PC-9 (cell line): ENCODE data around the gene PSMG4. TPM values are rescaled to one million over a fixed set of nuclear protein-coding genes. Genes with fewer than 3 reads are reported as not detected.

Source experiments
- BruUV-seq: library from RNA; stranded (reverse); fragments of 400-500 nt; replicated peaks from 2 replicates; lab custom pipeline; 2021; lab: Mats Ljungman, UMichigan
- CTCF ChIA-PET: fragments of 300-600 bp; sonication (Branson Sonifier 250); formaldehyde crosslinking; loops from one replicate; lab custom pipeline; 2022; ENCODE audit warnings: antibody characterized with exemption; lab: Charles Lee
- POLR2A ChIA-PET: fragments of 300-600 bp; sonication (Branson Sonifier 250); formaldehyde crosslinking; loops from one replicate; lab custom pipeline; 2022; ENCODE audit warnings: antibody characterized with exemption; ENCODE audit not compliant: unreplicated experiment; lab: Charles Lee
- DNase-seq, 2 experiments: peaks; one replicate each; pipeline versions ENCODE4 v3.0.0 to v3.0.0-alpha.2; 2015 to 2022; ENCODE audit warnings: mixed read lengths in 1 of 2
- H2AFZ ChIP-seq: fragments of 200-600 bp; sonication (generic); 2 replicates; pipeline ENCODE4 v1.8.1; 2017; ENCODE audit warnings: antibody characterized with exemption
- H3F3A ChIP-seq: fragments of 200-600 bp; sonication (generic); 2 replicates; pipeline ENCODE4 v1.8.1; 2017; ENCODE audit warnings: antibody characterized with exemption, mild to moderate bottlenecking, low read depth; ENCODE audit not compliant: insufficient read depth
- H3K27ac ChIP-seq: fragments of 200-600 bp; sonication (generic); 2 replicates; pipeline ENCODE4 v1.6.1; 2016; ENCODE audit warnings: mixed run types
- H3K27me3 ChIP-seq: fragments of 200-600 bp; sonication (generic); 2 replicates; pipeline ENCODE4 v1.6.1; 2016; ENCODE audit warnings: low read depth, mixed run types; ENCODE audit not compliant: insufficient read depth
- H3K36me3 ChIP-seq: fragments of 200-600 bp; sonication (generic); 2 replicates; pipeline ENCODE4 v1.6.1; 2016; ENCODE audit warnings: low read depth, mixed run types
- H3K4me1 ChIP-seq: fragments of 200-600 bp; sonication (generic); replicated peaks from 2 replicates; pipeline ENCODE4 v1.6.1; 2016; ENCODE audit warnings: mixed run types; ENCODE audit not compliant: insufficient read depth
- H3K4me2 ChIP-seq: fragments of 200-600 bp; sonication (generic); 2 replicates; pipeline ENCODE4 v1.6.1; 2017; ENCODE audit warnings: mixed run types
- H3K4me3 ChIP-seq: fragments of 200-600 bp; sonication (generic); 2 replicates; pipeline ENCODE4 v1.6.1; 2016; ENCODE audit warnings: mixed run types
- H3K79me2 ChIP-seq: fragments of 200-600 bp; sonication (generic); 2 replicates; pipeline ENCODE4 v1.6.1; 2017; ENCODE audit warnings: low read depth, mixed run types
- H3K9me2 ChIP-seq: fragments of 200-600 bp; sonication (generic); 2 replicates; pipeline ENCODE4 v1.8.1; 2017; ENCODE audit warnings: mild to moderate bottlenecking; ENCODE audit not compliant: insufficient read depth
- H3K9me3 ChIP-seq: fragments of 200-600 bp; sonication (generic); 2 replicates; pipeline ENCODE4 v1.8.1; 2016; ENCODE audit warnings: low read depth; ENCODE audit not compliant: insufficient read depth
- H4K20me1 ChIP-seq: fragments of 200-600 bp; sonication (generic); 2 replicates; pipeline ENCODE4 v1.8.1; 2017; ENCODE audit not compliant: insufficient read depth
- EZH2 ChIP-seq: fragments of 200-600 bp; sonication (generic); IDR thresholded peaks from 2 replicates; pipeline ENCODE4 v1.8.0; 2017; ENCODE audit warnings: antibody characterized with exemption, low read depth
- intact Hi-C: fragments of 100-400 bp; cut with micrococcal nuclease; formaldehyde crosslinking; loops from one replicate; pipeline ENCODE4 v1.10.0; 2022; ENCODE audit not compliant: unreplicated experiment
- total RNA-seq: library from RNA; stranded (reverse); gene quantifications from 2 replicates; pipeline ENCODE4 v1.2.3, GENCODE V29; 2021
- TF ChIP-seq, protein P1 (sequence below): fragments of 200-600 bp; sonication (generic); conservative IDR thresholded peaks from 2 replicates; pipeline ENCODE4 v1.6.1; 2017; ENCODE audit warnings: mixed run types, antibody characterized with exemption, mild to moderate bottlenecking, moderate library complexity

PSMG4 gene
- total RNA-seq, 1 experiment from 2014 or later = 33.8 TPM

DNA sequence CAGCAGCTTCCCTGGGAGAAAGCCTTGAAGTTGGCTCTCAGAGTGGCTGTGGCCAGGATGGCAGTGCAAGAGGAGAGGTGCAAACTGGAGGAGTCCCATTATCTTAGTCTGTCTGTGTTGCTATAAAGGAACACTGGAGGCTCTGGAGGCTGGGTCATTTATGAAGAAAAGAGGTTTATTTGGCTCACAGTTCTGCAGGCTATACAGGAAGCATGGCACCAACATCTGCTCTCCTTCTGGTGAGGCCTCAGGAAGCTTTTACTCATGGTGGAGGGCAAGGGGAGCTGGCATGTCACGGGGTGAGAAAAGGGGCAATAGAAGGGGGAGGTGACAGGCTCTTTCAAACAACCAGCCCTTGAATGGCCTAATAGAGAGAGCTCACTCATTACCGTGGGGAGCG, 47.1 kb downstream of the PSMG4 start:
- no peaks in the 10 kb centered on the region for H3K27me3 ChIP-seq
- CTCF ChIA-PET = no interaction called here
- H3K4me2 ChIP-seq = no peak overlapping the region
- no peaks in the 10 kb centered on the region for H3K79me2 ChIP-seq
- H3K9me2 ChIP-seq = no peaks in the 10 kb centered on the region
- H3K9me3 ChIP-seq = no peaks in the 10 kb centered on the region
- TF ChIP-seq, protein P1, sequence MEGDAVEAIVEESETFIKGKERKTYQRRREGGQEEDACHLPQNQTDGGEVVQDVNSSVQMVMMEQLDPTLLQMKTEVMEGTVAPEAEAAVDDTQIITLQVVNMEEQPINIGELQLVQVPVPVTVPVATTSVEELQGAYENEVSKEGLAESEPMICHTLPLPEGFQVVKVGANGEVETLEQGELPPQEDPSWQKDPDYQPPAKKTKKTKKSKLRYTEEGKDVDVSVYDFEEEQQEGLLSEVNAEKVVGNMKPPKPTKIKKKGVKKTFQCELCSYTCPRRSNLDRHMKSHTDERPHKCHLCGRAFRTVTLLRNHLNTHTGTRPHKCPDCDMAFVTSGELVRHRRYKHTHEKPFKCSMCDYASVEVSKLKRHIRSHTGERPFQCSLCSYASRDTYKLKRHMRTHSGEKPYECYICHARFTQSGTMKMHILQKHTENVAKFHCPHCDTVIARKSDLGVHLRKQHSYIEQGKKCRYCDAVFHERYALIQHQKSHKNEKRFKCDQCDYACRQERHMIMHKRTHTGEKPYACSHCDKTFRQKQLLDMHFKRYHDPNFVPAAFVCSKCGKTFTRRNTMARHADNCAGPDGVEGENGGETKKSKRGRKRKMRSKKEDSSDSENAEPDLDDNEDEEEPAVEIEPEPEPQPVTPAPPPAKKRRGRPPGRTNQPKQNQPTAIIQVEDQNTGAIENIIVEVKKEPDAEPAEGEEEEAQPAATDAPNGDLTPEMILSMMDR = no peak
- no peak for TF ChIP-seq EZH2
- H2AFZ ChIP-seq = no peak overlapping the region
- intact Hi-C loops = no loop called here
- no TSS peak for BruUV-seq
- no peaks in the 10 kb centered on the region for H3K36me3 ChIP-seq
- no peak for DNase-seq
- no peak overlapping the region for H3K27ac ChIP-seq
- H3K4me1 ChIP-seq = no peaks in the 10 kb centered on the region
- no peaks in the 10 kb centered on the region for H4K20me1 ChIP-seq
- POLR2A ChIA-PET = no interaction called here
- no peak overlapping the region for H3K4me3 ChIP-seq
- H3F3A ChIP-seq = no peaks in the 10 kb centered on the region

GRCh38 chr6:3306848-3307247, 48.1 kb downstream of the PSMG4 start:
- no peak for DNase-seq
- TF ChIP-seq, protein P1 = no peak
- no peak for TF ChIP-seq EZH2
- CTCF ChIA-PET = no interaction called here

GRCh38 chr6:3307436-3307835, 48.7 kb downstream of the PSMG4 start:
- TF ChIP-seq EZH2 = no peak
- TF ChIP-seq, protein P1 = no peak

More at GRCh38 chr6:3306848-3307247, 48.1 kb downstream of the PSMG4 start:
- BruUV-seq = no TSS peak
- Histone ChIP-seq H3K27me3 (no peaks in the 10 kb centered on the region), H3K79me2 (no peaks in the 10 kb centered on the region), H3K4me3 (no peak overlapping the region), H3F3A (no peaks in the 10 kb centered on the region), H2AFZ (no peak overlapping the region), H4K20me1 (no peaks in the 10 kb centered on the region), H3K9me3 (no peaks in the 10 kb centered on the region), H3K27ac (no peak overlapping the region), H3K36me3 (no peaks in the 10 kb centered on the region), H3K4me1 (no peaks in the 10 kb centered on the region), H3K9me2 (no peaks in the 10 kb centered on the region), H3K4me2 (no peak overlapping the region)
- intact Hi-C loops = no loop called here
- POLR2A ChIA-PET = no interaction called here

More at GRCh38 chr6:3307436-3307835, 48.7 kb downstream of the PSMG4 start:
- no peaks in the 10 kb centered on the region for H3K36me3 ChIP-seq
- POLR2A ChIA-PET = no interaction called here
- DNase-seq = no peak
- intact Hi-C loops = no loop called here
- no peak overlapping the region for H3K4me3 ChIP-seq
- H3K27me3 ChIP-seq = no peaks in the 10 kb centered on the region
- CTCF ChIA-PET = no interaction called here
- H3K9me2 ChIP-seq = no peaks in the 10 kb centered on the region
- H3K4me2 ChIP-seq = no peak overlapping the region
- no peaks in the 10 kb centered on the region for H4K20me1 ChIP-seq
- no peak overlapping the region for H3K27ac ChIP-seq
- no peaks in the 10 kb centered on the region for H3K4me1 ChIP-seq
- H3K9me3 ChIP-seq = no peaks in the 10 kb centered on the region
- BruUV-seq = no TSS peak
- H3K79me2 ChIP-seq = no peaks in the 10 kb centered on the region
- H2AFZ ChIP-seq = no peak overlapping the region
- no peaks in the 10 kb centered on the region for H3F3A ChIP-seq
